Neuronal stem cell (in vitro differentiated cells): ENCODE data around the gene COQ10B. TPM values are rescaled to one million over a fixed set of nuclear protein-coding genes. Genes with fewer than 3 reads are reported as not detected.

ENCODE experiments used
- DNase-seq: peaks from one replicate; pipeline ENCODE4 v3.0.0-alpha.2; 2013; ENCODE audit warnings: low spot score
- H2AFZ ChIP-seq: one replicate; pipeline ENCODE4 v1.6.1; 2013; ENCODE audit warnings: mild to moderate bottlenecking, low read length, inconsistent platforms
- H2AK5ac ChIP-seq: 2 replicates; pipeline ENCODE4 v1.6.1; 2013; ENCODE audit warnings: low read depth, mild to moderate bottlenecking, inconsistent platforms, low read length, moderate library complexity, mixed read lengths
- H2BK120ac ChIP-seq: 2 replicates; pipeline ENCODE4 v1.6.1; 2013; ENCODE audit warnings: low read depth, mild to moderate bottlenecking, inconsistent platforms, low read length, moderate library complexity, mixed read lengths
- H2BK12ac ChIP-seq: one replicate; pipeline ENCODE4 v1.6.1; 2013; ENCODE audit warnings: low read length, inconsistent platforms
- H2BK15ac ChIP-seq: 2 replicates; pipeline ENCODE4 v1.6.1; 2013; ENCODE audit warnings: mild to moderate bottlenecking, low read length, inconsistent platforms, mixed read lengths
- H2BK5ac ChIP-seq: one replicate; pipeline ENCODE4 v1.6.1; 2013; ENCODE audit warnings: inconsistent platforms, mild to moderate bottlenecking, low read length, moderate library complexity
- H3K14ac ChIP-seq: one replicate; pipeline ENCODE4 v1.6.1; 2013; ENCODE audit warnings: low read length, inconsistent platforms
- H3K18ac ChIP-seq: 2 replicates; pipeline ENCODE4 v1.6.1; 2013; ENCODE audit warnings: low read length, inconsistent platforms
- H3K23ac ChIP-seq: 2 replicates; pipeline ENCODE4 v1.6.1; 2013; ENCODE audit warnings: low read depth, mild to moderate bottlenecking, mixed read lengths, low read length, inconsistent platforms; ENCODE audit not compliant: poor library complexity
- H3K27ac ChIP-seq: replicated peaks from 3 replicates; pipeline ENCODE4 v1.5.1; 2013; ENCODE audit warnings: low read length, inconsistent platforms
- H3K27me3 ChIP-seq, 3 experiments: 2 replicates each; pipeline ENCODE4 v1.6.1; 2013; ENCODE audit warnings: low read length in 3 of 3, mild to moderate bottlenecking in 2 of 3, inconsistent platforms in 1 of 3, low read depth in 1 of 3, mixed read lengths in 1 of 3, moderate library complexity in 1 of 3; ENCODE audit not compliant: control insufficient read depth in 3 of 3, insufficient read depth in 3 of 3
- H3K36me3 ChIP-seq, 2 donors: replicated peaks in 1 of 2; 2 replicates each; pipeline ENCODE4 v1.6.1; 2013; ENCODE audit warnings: low read length in 2 of 2; ENCODE audit not compliant: control insufficient read depth in 2 of 2, insufficient read depth in 2 of 2
- H3K4ac ChIP-seq: 2 replicates; pipeline ENCODE4 v1.6.1; 2013; ENCODE audit warnings: inconsistent platforms, mild to moderate bottlenecking, low read length, moderate library complexity
- H3K4me1 ChIP-seq, 2 donors: 1 replicate in 1 of 2; 2 replicates in 1 of 2; pipeline ENCODE4 v1.6.1; 2013; ENCODE audit warnings: low read length in 2 of 2, low read depth in 1 of 2; ENCODE audit not compliant: control insufficient read depth in 2 of 2, insufficient read depth in 1 of 2
- H3K4me2 ChIP-seq: one replicate; pipeline ENCODE4 v1.6.1; 2013; ENCODE audit warnings: mild to moderate bottlenecking, low read length, inconsistent platforms; ENCODE audit not compliant: insufficient read depth, poor library complexity, severe bottlenecking
- H3K4me3 ChIP-seq, 2 donors: 2 replicates each; pipeline ENCODE4 v1.5.1; 2013; ENCODE audit warnings: low read length in 2 of 2, mild to moderate bottlenecking in 2 of 2, inconsistent platforms in 1 of 2, moderate library complexity in 1 of 2
- H3K79me1 ChIP-seq: one replicate; pipeline ENCODE4 v1.6.1; 2013; ENCODE audit warnings: low read depth, mild to moderate bottlenecking, inconsistent platforms, low read length, moderate library complexity
- H3K9ac ChIP-seq: one replicate; pipeline ENCODE4 v1.6.1; 2013; ENCODE audit warnings: mild to moderate bottlenecking, low read depth, low read length, inconsistent platforms; ENCODE audit not compliant: poor library complexity
- H3K9me3 ChIP-seq, 2 donors: replicated peaks in 1 of 2; 2 replicates each; pipeline versions ENCODE3 to v1.6.1; 2013; ENCODE audit warnings: low read length in 2 of 2, mild to moderate bottlenecking in 2 of 2, inconsistent platforms in 1 of 2, low read depth in 1 of 2, mixed read lengths in 1 of 2, moderate library complexity in 1 of 2; ENCODE audit not compliant: control insufficient read depth in 2 of 2, insufficient read depth in 1 of 2
- H4K8ac ChIP-seq: one replicate; pipeline ENCODE4 v1.6.1; 2013; ENCODE audit warnings: low read depth, mild to moderate bottlenecking, inconsistent platforms, low read length, moderate library complexity
- H4K91ac ChIP-seq: one replicate; pipeline ENCODE4 v1.6.1; 2013; ENCODE audit warnings: low read length, low read depth, mild to moderate bottlenecking, inconsistent platforms; ENCODE audit not compliant: poor library complexity
- WGBS, 2 donors: extraction: QIAGEN DNeasy Blood & Tissue Kit; methylation state at CpG; one replicate each; pipeline ENCODE4 v1.1.7; 2013; ENCODE audit warnings: missing lambda C conversion rate in 2 of 2, mixed read lengths in 1 of 2; ENCODE audit not compliant: insufficient read length in 2 of 2, insufficient replicate concordance in 1 of 2; ENCODE audit errors: extremely low coverage in 2 of 2; 5-methylcytosine and 5-hydroxymethylcytosine counted together
- small RNA-seq: library from polyadenylated mRNA; stranded (forward); fragments of <200 nt; extraction: miRNeasy Mini kit (QIAGEN cat#:217004); gene quantifications from one replicate; pipeline ENCODE3, GENCODE V24; 2013; ENCODE audit not compliant: insufficient read depth

Gene COQ10B

DNA sequence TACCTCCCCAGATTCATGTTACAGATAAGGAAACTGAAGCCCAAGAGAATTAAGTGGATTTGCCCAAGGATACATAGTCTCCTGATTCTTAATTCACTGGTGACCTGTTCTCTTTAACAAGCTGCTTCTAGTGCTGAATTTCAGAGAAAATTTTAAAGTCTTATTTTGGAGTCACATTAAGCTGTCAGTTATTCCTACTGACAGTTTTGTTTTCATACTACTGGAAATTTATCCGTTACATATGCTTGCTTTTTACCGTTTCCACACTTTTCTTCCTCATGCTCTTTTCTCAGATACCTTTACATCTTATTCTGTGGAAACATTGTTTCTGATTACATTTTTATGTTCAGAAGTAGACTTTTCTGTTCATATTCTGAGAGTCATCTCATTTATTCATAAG lies 63.8 kb downstream of the COQ10B start:
- H4K8ac ChIP-seq = no peak overlapping the region
- no peak overlapping the region for H3K18ac ChIP-seq
- no peak overlapping the region for H2AK5ac ChIP-seq
- no peak for DNase-seq
- H2BK12ac ChIP-seq = no peak overlapping the region
- H3K9ac ChIP-seq = no peak overlapping the region
- H3K9me3 ChIP-seq = no peaks in the 10 kb centered on the region
- peaks cover 0 to 9% of the 10 kb centered on the region in 2 donors for H3K4me1 ChIP-seq
- H3K27me3 ChIP-seq = no peaks in the 10 kb centered on the region
- H3K4me3 ChIP-seq = peak overlapping the region in 1 of 2 donors; percentile 94
- H3K27ac ChIP-seq = no peak overlapping the region
- WGBS, 2 donors = no CpG with 5 or more reads among the region's 2 CpGs
- H2BK120ac ChIP-seq = no peak overlapping the region
- no peak overlapping the region for H3K14ac ChIP-seq
- no peak overlapping the region for H2AFZ ChIP-seq
- H3K79me1 ChIP-seq = no peaks in the 10 kb centered on the region
- no peak overlapping the region for H2BK5ac ChIP-seq
- H3K23ac ChIP-seq = no peak overlapping the region
- H3K36me3 ChIP-seq = peaks cover 0 to 21% of the 10 kb centered on the region in 2 donors
- no peak overlapping the region for H4K91ac ChIP-seq
- H2BK15ac ChIP-seq = no peak overlapping the region
- no peak overlapping the region for H3K4me2 ChIP-seq
- H3K4ac ChIP-seq = no peak overlapping the region

Small RNAs within 50 kb of the gene (small RNA-seq; reads per million reads assigned to genes)
- gene RF00394 (not detected), gene RNU6-1029P (not detected)
